ENCODE results near the gene SLC1A1.
"Not testable (repeated sequence)": the region's sequence is repeated elsewhere in the genome, so short reads cannot be mapped to it uniquely, and the experiment has no call there.

Gene SLC1A1

DNA sequence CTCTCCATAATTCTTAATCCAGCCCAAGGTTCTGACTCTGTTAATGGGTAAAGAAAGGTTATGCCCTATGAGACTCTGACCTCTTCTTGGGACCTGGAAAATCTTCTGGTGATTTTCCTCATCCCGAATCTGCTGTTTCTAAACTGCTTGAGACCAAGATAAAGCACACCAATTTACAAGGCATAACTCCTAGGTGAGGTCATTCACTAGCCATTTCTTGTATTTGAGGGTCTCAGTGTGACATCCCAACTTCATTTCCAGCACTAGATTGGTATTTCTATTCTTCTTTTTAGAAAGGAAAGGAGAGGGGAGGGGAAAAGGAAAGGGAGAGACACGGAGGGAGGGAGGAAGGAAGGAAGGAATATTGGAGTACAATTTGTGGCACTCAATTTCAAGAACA lies 51.6 kb downstream of the SLC1A1 start:
- no peak for DNase-seq (ENCODE audit: low read depth in 2 of 2)

DNA sequence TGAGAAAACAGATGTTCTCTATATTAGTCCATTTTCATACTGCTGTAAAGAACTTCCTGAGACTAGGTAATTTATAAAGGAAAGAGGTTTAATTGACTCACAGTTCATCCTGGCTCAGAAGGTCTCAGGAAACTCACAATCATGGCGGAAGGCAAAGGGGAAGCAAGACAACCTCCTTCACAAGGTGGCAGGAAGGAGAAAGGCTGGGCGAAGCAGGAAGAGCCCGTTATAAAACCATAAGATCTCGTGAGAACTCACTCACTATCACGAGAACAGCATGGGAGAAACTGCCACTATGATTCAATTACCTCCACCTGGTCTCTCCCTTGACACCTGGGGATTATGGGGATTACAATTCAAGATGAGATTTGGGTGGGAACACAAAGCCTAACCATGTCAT lies 54.4 kb downstream of the SLC1A1 start:
- not testable (repeated sequence) for DNase-seq (ENCODE audit: low read depth in 2 of 2)

DNA sequence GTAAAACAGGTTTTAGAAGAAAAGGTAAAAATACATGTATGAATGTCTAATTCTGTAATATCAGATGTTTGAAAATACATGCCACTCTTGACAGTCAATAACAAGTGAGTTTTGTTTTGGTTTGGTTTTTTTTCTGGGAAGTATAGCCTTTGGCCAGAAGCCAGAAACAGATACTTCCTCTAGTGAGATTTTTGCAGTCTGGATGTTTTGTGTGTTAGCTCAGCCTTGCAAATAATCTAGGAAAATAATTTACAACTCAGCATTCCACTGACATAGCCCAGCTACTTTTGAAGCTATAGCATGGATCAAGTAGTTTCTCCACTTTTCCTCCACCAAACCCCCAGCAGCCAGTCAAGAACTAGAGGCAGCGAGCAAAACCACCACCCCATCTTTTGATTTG lies 56.7 kb downstream of the SLC1A1 start:
- DNase-seq (ENCODE audit: low read depth in 2 of 2) = no peak

DNA sequence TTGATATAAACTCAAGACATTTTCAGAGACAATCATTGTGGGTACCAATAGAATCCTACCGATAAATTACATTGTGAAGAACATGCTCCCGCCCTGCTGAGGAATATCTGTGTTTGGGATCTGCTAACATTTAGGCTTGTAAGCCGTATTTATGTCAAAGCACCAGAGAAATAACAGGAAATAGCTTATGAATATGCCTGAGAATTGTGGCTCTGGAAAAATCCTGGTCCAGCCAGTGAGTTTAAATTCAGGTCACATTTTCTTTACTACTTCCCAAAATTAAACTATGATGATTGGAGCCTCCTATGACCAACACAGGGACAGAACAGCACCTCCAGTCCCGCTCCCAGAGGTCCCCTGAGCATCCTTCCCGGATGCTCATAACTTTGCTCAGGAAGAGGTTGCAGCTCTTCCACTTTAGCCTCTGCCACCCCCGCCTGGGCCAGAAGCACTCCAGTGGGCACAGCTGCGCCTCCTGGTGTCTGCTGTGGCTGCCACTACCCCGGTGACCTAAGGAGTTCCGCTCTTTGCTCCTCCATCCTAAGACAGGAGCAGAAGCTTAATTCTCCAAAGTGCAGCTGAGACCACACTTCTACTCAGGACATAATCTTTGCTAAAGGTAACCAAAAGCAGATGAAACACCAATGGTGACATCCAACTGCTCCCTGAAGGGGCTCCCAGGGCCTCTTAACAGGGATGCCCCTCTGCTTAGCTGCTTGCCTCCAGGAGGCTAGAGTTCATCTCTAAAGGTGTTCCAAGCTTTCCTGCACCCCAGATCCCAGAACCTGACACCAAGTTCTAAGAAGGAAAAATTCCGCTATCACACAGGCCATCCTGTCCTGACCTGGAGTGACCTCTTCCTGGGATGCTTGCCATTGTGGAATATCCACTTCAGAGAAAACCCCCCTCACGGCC lies 58.8 kb downstream of the SLC1A1 start:
- no peak for DNase-seq (ENCODE audit: low read depth in 2 of 2)

DNA sequence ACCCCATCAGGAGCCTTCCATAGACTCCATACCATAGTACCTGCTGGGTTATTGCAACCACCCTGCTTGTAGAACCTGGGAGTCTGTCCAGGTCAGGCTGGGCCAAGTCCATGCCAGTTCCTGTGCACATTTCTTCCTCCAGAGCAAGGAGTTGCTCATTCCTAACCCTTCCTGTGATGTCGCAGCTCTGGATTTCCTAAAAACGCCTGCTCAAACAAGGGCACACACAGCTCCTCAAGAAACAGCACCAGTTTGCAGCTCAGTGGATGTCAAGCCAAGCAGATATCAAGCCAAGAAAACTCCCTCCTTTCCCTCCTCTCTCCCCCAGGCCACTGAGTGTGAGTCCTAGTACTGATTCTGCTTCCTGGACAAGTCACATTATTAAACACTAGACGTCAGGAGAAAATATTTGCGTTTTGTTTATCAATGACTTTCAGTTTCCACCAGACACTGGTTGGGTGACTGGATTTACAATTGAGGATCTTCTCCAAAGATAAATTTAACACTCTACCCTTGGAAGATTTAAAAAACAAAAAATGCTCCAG lies 59.6 kb downstream of the SLC1A1 start:
- no peak for DNase-seq (ENCODE audit: low read depth in 2 of 2)

DNA sequence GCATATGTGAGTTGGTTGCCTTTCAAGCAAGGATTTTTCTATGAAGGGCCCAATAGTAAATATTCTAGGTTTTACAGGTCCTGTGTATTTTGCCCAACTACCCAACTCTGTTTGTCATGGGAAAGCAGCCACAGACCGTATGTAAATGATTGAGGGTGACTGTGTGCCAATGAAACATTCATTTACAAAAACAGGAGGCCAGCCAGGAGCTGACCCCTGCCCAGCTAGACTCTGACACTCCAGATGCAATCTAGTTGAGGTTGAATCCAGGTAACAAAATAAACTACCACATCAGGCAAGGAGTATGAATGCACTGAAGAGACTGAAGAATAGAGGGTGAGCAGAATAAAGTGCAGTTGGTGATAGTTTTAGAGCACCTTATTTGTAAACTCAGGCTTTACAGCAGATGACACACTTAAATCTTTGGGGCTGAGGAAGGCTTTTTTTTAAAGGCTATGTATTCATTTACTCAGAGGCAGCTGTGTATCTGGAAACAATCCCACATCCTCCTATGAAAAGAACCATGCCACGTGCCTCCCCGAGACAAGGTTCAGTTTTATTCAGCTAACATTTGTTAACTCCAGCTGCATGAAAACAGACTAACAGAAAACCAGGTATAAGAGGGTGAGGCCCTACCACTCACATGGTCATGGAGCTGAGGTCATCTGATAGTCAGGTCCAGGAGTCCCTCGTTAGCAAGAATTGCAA lies 60.7 kb downstream of the SLC1A1 start:
- DNase-seq (ENCODE audit: low read depth in 2 of 2) = no peak

DNA sequence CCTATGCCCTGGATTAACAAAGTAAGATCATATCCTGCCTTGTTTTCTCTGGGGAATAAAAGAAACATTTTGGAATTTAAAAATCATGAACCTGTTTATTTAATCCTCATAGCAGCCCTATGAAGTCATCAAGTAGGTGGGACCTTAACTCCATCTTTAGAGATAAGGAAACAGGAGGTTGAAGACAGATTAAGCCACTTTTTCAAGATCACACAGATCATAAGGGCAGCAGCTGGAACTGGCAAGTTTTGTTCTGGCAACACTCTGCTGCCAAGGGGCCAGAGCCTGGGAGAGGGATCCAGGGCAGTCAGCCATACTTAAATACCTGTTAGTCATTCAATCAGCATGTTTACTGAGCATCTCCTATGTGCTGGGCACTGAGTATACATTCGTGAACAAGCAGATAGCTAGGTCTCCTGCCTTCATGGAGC lies 63.7 kb downstream of the SLC1A1 start:
- no peak for DNase-seq (ENCODE audit: low read depth in 2 of 2)

DNA sequence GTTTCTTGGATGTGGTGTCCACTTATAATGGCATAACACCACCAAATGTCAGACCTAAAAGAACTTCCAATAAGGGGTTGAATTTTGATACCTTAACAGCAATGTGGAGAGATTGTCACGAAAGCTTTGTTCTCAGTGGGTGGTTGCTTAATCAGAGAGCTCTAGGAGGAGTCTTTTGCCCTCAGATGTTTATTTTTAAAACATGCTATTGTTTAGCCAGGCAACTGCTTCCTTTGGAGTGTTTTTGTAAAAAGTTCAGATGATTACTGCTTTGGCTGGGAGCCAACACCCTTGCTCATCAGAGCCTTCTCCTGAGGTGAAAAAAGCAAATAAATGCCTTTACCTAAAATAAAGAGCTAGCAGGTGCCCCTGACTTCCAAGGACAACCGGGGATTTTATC lies 65.0 kb downstream of the SLC1A1 start:
- no peak for DNase-seq (ENCODE audit: low read depth in 2 of 2)

DNA sequence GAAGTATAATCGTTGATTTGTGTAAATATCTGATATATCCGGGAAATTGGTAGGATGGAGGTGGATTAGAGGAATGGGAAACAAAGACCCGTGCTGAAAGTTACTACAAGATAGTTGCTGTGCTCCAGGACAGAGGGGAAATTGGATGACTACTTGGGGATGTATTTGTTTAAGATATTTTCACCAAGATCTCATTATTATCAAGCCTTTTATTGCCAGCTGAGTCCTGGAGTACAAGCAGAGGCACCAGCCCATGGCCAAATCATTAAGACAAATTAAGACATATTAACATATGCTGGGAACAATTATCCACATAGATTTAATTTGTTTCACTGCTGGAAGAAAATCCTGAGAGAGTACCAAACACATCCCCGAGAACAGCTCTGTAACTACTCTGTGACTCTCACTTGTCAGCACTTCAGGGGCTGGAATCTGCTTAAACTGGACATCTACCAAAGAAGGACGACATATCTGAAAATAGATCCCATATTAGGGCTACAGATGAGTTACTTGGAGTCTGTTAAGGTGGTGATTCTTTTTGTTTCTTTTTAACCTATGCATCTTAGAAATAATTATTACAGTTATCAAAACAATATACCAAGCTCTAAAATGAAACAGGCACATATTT lies 68.2 kb downstream of the SLC1A1 start:
- DNase-seq (ENCODE audit: low read depth in 2 of 2) = no peak

DNA sequence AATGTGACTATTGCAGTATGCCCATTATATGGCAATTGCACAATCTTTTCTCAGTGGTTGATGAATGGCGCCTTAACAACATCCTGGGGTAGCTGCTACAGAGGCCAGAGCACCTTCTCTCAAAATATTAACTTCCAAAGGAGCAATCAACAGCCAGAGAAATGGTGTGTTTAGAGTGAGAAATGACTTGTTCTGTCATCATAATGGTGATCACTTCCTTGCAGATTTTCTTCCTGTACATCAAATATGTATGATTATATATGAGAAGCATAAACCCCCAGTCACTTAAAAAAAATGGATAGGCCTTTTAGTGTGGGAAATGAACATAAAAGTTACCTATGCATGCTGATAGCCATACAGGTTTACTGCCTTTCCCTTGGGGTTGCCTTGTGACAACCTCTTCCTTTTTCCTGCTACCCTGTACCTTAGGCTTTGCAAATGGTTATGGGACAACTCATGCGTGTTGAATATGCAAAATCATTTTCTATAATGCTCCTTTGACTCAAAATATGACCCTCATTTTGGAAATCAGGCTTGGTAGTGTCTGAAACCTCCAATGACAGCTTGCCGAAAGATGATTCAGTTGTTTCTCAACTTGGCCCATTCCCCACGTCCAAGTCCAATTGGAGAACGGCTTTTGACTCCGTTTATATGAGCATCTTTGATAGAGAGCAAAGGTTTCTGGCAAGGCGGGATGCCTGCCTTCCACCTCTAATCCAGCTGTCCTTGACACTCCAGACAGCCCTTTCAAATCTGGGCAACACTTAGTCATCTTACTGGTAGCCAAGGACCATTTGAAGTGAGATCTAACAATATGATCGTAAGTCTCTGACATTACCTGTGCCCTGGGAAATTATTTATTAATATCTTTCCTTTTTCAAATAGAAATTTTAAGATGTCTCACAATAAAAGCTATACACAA lies 69.3 kb downstream of the SLC1A1 start:
- no peak for DNase-seq (ENCODE audit: low read depth in 2 of 2)

DNA sequence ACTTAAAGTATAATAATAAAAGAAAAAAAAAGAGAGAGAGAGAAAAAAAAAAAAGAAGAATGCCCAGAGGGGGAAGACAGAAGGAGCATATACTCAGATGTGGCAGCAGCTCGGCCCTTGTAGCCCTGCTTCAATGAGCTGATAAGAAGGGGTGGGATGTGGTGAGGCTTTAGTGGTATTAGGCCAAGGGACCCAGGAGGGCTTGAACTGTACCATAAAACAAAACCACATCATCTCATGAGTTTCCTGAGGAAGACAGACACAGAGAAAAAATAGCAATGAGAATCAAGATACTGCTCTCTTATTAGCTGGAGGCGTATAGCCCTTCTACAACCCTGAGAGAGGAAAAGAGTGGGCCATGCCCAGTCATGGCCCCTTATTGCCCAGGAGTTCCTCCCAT lies 72.8 kb downstream of the SLC1A1 start:
- no peak for DNase-seq (ENCODE audit: low read depth in 2 of 2)

DNA sequence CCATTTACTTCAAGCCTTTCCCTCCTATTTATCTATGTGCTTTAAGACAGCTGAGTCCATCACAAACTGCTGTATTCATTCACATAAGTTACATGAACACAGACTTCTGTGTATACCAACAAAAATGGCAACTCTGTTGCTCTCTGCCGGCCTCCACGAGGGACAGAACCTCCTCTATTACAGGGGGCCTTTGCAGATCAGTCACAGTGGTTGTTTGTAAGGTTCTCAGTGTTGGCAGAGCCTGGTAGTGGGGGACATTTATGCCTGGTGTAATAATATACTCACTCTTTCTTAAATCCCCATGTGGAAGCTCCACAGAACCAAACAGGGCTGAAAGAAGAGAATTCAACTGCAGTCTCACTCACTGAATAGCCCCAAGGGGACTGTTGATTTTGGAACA lies 76.5 kb downstream of the SLC1A1 start:
- no peak for DNase-seq (ENCODE audit: low read depth in 2 of 2)

DNA sequence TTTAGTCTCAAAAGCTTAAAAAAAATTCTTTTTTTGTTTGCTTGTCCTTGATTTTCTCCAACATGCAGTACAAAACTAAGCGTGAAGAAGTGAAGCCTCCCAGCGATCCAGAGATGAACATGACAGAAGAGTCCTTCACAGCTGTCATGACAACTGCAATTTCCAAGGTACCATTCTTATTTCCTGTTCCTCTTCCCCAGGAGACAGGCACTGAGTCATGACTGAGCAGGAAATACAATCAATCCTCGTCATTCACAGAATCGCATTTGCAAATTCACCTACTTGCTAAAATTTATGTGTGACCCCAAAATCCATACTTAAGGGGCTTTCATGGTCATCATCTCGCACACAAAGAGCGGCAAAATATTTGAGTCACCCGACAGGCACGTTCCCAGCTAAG lies 77.3 kb downstream of the SLC1A1 start:
- no peak for DNase-seq (ENCODE audit: low read depth in 2 of 2)

DNA sequence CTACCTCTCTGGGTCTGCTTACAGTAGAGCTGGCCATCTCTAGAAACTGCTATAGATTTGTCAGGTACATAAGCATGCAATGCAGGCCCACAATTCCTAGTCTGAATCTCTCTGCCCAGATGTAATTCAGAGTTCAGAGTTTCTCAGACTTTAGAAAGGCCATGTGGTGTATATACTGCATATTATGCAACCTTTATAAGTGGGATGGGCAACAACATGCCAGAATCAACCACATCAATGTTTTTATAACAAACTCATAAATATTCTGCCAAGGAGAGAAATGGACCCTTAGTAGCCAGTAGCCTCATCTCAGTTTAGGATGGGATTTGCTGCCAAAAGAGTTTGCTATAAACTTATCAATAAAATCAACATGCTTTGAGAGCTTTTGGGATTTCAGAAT lies 78.8 kb downstream of the SLC1A1 start:
- no peak for DNase-seq (ENCODE audit: low read depth in 2 of 2)

DNA sequence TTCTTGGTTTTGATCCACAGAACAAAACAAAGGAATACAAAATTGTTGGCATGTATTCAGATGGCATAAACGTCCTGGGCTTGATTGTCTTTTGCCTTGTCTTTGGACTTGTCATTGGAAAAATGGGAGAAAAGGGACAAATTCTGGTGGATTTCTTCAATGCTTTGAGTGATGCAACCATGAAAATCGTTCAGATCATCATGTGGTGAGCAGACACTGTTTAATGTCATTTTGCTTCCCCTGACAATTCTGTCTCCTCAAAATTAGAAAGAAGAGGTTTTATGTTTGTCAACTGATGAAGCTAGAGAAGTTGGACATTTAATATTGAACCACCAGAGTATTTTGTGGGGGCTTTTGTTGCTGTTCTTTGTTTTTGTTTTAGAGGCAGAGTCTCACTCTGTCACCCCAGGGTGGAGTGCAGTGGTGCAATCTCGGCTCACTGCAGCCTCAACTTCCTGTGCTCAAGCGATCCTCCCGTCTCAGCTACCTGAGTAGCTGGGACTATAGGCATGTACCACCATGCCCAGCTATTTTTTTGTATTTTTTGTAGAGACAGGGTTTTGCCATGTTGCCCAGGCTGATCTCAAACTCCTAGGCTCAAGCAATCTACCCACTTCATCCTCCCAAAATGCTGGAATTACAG lies 82.0 kb downstream of the SLC1A1 start:
- no peak for DNase-seq (ENCODE audit: low read depth in 2 of 2)

DNA sequence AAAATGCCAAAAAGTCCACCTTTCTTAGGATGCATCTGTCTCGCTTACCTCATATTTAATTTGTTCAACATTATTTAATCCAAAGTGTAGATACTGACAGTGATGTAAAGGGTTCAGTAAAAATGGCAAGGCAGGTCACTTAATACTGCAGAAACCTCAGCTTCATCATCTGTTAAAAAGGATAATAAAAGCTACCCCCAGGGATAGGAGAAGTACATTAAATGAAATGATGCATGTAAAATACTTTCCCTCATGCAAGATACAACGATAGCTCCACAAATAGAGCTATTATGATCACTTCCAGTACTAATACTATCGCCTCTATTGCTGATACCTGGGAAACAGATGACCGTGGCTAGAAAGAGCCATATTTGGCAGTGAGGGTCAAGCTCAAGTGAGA lies 82.9 kb downstream of the SLC1A1 start:
- no peak for DNase-seq (ENCODE audit: low read depth in 2 of 2)

DNA sequence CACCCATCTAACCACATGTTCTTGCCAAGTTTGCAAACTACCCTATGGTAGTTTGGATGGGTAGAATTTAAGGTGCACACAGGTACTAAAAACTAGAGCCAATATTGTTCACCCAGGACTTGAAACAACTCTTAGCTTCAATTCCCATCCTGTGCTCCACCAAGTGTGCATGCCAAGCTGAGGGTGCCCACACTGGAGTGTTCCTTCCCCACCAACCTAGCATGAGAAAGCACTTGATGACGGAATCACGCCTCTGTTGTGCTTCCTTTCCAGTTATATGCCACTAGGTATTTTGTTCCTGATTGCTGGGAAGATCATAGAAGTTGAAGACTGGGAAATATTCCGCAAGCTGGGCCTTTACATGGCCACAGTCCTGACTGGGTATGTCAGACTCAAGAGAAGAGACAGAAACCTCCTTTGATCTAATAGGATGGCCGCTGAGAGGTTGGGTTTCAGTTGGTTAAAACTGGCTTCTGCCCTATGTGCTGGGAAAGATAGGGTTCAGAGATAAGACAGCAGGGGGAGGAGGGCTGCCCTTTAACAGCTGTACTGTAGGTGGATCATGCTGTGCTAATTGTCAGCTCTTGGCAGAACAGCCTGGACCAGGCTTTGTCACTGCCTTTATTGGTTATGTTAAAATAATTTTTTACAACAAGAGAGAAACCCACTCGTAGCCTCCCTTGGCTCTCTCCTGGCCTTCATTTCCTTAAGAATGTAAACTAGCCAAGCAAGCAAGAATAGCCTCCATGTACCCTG lies 83.5 kb downstream of the SLC1A1 start:
- DNase-seq (ENCODE audit: low read depth in 2 of 2) = no peak

DNA sequence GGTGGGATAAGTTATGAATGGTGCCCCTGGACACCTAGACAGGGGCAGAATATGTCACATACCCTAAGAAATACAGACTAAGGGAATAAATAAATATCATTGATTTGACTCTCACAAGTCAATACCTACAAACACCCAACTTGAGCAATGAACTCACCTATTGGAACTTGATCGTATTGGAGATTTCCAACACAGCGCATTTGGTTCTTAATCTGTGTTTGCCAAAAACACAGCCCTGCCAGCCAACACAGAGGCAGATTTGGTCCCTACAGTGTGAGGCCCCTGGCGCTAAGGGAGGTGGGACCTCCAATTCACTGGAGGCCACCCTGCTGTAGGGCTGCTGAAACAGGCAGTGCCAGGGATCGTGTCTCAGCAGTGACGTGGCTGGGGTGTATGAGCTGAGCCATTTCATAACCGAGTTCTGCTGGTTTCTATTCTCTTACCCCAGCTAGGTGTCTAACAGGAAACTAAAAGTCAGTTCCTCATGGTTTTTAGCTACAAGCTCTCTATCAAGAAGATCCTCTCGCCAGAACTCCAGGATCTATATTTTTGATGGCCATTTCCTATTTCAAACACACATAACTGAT lies 84.5 kb downstream of the SLC1A1 start:
- no peak for DNase-seq (ENCODE audit: low read depth in 2 of 2)

DNA sequence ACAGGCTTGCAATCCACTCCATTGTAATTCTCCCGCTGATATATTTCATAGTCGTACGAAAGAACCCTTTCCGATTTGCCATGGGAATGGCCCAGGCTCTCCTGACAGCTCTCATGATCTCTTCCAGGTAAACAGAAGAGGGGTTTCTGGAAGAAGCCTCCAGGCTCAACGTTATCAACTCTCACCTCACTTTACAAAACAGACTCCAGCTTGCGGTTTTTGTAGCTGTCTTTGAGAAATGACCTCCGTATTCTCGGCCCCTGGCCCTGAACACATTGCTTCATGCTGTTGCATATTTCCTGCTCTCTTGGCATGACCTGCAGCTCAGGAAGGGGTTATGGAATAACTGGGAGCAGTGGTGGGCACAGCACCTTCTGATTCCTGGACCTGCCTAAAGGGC lies 85.7 kb downstream of the SLC1A1 start:
- no peak for DNase-seq (ENCODE audit: low read depth in 2 of 2)

DNA sequence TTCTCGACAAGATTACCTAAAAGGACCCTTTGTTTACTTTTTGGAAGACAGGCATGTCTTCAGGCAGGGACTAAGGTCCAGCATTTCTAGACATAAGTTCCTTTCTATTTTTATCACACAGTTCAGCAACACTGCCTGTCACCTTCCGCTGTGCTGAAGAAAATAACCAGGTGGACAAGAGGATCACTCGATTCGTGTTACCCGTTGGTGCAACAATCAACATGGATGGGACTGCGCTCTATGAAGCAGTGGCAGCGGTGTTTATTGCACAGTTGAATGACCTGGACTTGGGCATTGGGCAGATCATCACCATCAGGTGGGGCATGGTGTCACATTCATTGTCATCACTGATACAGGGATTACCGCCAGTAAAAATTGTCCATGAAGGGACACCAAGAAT lies 86.2 kb downstream of the SLC1A1 start:
- no peak for DNase-seq (ENCODE audit: low read depth in 2 of 2)
